Transverse colon (tissue), 4 donors: ENCODE results near the gene ICE2. TPM values are rescaled to one million over a fixed set of nuclear protein-coding genes. Genes with fewer than 3 reads are reported as not detected.
A peak's percentile ranks its signal among the peaks of the same experiment; 100 is the strongest.

ENCODE experiments used
- DNase-seq: peaks from one replicate; pipeline ENCODE4 v3.0.0-alpha.2; 2019
- H3K27ac ChIP-seq, 4 donors: fragments of 200-600 bp; sonication (generic); 2 replicates each; pipeline ENCODE4 v1.5.1; 2016 to 2018; ENCODE audit warnings: inconsistent platforms in 4 of 4
- H3K27me3 ChIP-seq: fragments of 200-600 bp; sonication (generic); 2 replicates; pipeline ENCODE4 v1.5.1; 2017; ENCODE audit warnings: inconsistent platforms
- H3K36me3 ChIP-seq, 4 donors: fragments of 200-600 bp; sonication (generic); 2 replicates each; pipeline ENCODE4 v1.5.1; 2017 to 2019; ENCODE audit warnings: inconsistent platforms in 4 of 4
- H3K4me1 ChIP-seq, 4 donors: fragments of 200-600 bp; sonication (generic); 2 replicates each; pipeline ENCODE4 v1.5.1; 2017 to 2020; ENCODE audit warnings: inconsistent platforms in 4 of 4
- H3K4me3 ChIP-seq, 4 donors: fragments of 200-600 bp; sonication (generic); 1 replicate in 1 of 4; 2 replicates in 3 of 4; pipeline versions ENCODE4 v1.5.1 to v1.6.1; 2017 to 2019; ENCODE audit warnings: inconsistent platforms in 4 of 4
- H3K9me3 ChIP-seq, 2 donors: fragments of 200-600 bp; sonication (generic); 2 replicates each; pipeline ENCODE4 v1.5.1; 2017 to 2019; ENCODE audit warnings: inconsistent platforms in 2 of 2
- CTCF ChIP-seq, 5 experiments: fragments of 200-600 bp in 3 of 5; fragments of 450-650 bp in 2 of 5; sonication (generic) in 3 of 5; IDR thresholded peaks; 1 replicate in 2 of 5; 2 replicates in 3 of 5; pipeline ENCODE4 v1.5.1; 2016 to 2017; ENCODE audit warnings: antibody characterized with exemption in 5 of 5, inconsistent platforms in 3 of 5, mild to moderate bottlenecking in 2 of 5, moderate library complexity in 1 of 5
- EP300 ChIP-seq: sonication (generic); formaldehyde crosslinking; IDR thresholded peaks from one replicate; pipeline ENCODE4 v1.6.1; 2017; ENCODE audit warnings: antibody characterized with exemption, low read depth
- POLR2A ChIP-seq: fragments of 450-650 bp; IDR thresholded peaks from one replicate; pipeline ENCODE4 v1.6.1; 2016; ENCODE audit warnings: antibody characterized with exemption, mild to moderate bottlenecking, moderate library complexity
- POLR2AphosphoS5 ChIP-seq, 3 donors: sonication (generic); formaldehyde crosslinking; IDR thresholded peaks; one replicate each; pipeline ENCODE4 v1.6.1; 2016; ENCODE audit warnings: antibody characterized with exemption in 3 of 3
- WGBS, 2 donors: methylation state at CpG; one replicate each; pipeline ENCODE4 v1.1.5; 2018; ENCODE audit warnings: low coverage in 1 of 2; 5-methylcytosine and 5-hydroxymethylcytosine counted together
- in situ Hi-C, 4 donors: fragments of 200-750 bp; cut with MboI; loops; one replicate each; pipeline versions ENCODE4 v1.15.0 to v1.15.1; 2017; ENCODE audit warnings: low sequenced_read_pairs in 3 of 4, low pct_ligation_motif_present in 1 of 4, low pct_unique_long_range_greater_than_20kb in 1 of 4
- intact Hi-C: fragments of 100-400 bp; cut with DNase I; formaldehyde crosslinking; loops from one replicate; pipeline ENCODE4 v1.15.1; 2023; ENCODE audit warnings: low total_unique reads
- total RNA-seq, 4 donors: library from RNA; depleted of rRNA; stranded (reverse); fragments of >200 nt; gene quantifications; one replicate each; pipeline ENCODE4 v1.1.0, GENCODE V29; 2016

Gene ICE2
- total RNA-seq, 4 donors from 2014 or later: 14.6 to 83.4 (median 26.5) TPM

DNA sequence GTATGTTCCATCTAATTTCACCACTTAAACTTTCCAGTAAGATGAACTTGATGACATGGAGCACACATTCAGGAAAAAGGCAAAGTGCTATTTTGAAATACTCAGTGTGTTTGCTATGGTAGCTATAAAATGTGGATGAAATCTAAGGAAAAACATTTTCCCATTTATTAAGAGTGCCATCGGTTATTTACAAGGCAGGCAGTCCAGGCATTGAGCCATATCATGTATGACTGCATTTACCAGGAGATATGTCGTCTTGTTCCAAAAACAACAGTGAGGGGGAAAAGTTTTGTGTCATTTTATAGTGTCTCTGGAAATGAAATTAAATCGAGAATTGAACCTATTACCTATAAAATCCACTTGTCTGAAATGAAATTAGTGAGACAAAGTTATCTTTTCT is 94.9 kb downstream of the ICE2 start:
- H3K36me3 ChIP-seq: peaks cover 0 to 3% (median 1%) of the 10 kb centered on the region in 4 donors
- intact Hi-C loops (no loop called here), in situ Hi-C loops (no loop called here)
- TF ChIP-seq EP300: no peak
- no peak for TF ChIP-seq POLR2A
- TF ChIP-seq CTCF (IDR thresholded peaks at IDR 0.05): no peak
- TF ChIP-seq POLR2AphosphoS5 (IDR thresholded peaks at IDR 0.05): no peak
- H3K27ac ChIP-seq: no peak overlapping the region
- peaks cover 3 to 29% (median 23%) of the 10 kb centered on the region in 4 donors for H3K4me1 ChIP-seq
- H3K9me3 ChIP-seq: no peaks in the 10 kb centered on the region
- no peaks in the 10 kb centered on the region for H3K27me3 ChIP-seq
- H3K4me3 ChIP-seq: no peak overlapping the region
- no peak for DNase-seq
- WGBS, 2 donors: 78 to 80% methylated on average over 3 of the region's 3 CpGs

GRCh38 chr15:60382773-60383674 is 95.9 kb downstream of the ICE2 start:
- in situ Hi-C loops: no loop called here
- intact Hi-C loops: no loop called here
- no peak for DNase-seq
- 95 to 96% methylated on average over 4 to 8 of the region's 8 CpGs for WGBS, 2 donors
- Histone ChIP-seq H3K9me3 (no peaks in the 10 kb centered on the region), H3K27ac (no peak overlapping the region), H3K4me3 (no peak overlapping the region), H3K4me1 (peaks cover 0 to 29% (median 18%) of the 10 kb centered on the region in 4 donors), H3K27me3 (no peaks in the 10 kb centered on the region), H3K36me3 (peaks cover 0 to 3% (median 2%) of the 10 kb centered on the region in 4 donors)
- TF ChIP-seq POLR2A (no peak), POLR2AphosphoS5 (IDR thresholded peaks at IDR 0.05) (no peak), CTCF (IDR thresholded peaks at IDR 0.05) (no peak), EP300 (no peak)

- 88 to 93% methylated on average over 8 of the region's 8 CpGs for WGBS, 2 donors
- DNase-seq: no peak
- TF ChIP-seq EP300: no peak
- no peak for TF ChIP-seq CTCF (IDR thresholded peaks at IDR 0.05)
- no peak for TF ChIP-seq POLR2A
- TF ChIP-seq POLR2AphosphoS5 (IDR thresholded peaks at IDR 0.05): no peak
These were observed 97.7 kb downstream of the ICE2 start for GRCh38 chr15:60381148-60381788.

More at GRCh38 chr15:60381148-60381788, 97.7 kb downstream of the ICE2 start:
- H3K9me3 ChIP-seq: no peaks in the 10 kb centered on the region
- H3K27me3 ChIP-seq: no peaks in the 10 kb centered on the region
- peak overlapping the region in 3 of 4 donors; percentile 12 to 70 (median 69) for H3K27ac ChIP-seq
- H3K36me3 ChIP-seq: peaks cover 0 to 16% (median 5%) of the 10 kb centered on the region in 4 donors
- in situ Hi-C loops (no loop called here), intact Hi-C loops (no loop called here)
- peaks cover 0 to 29% (median 17%) of the 10 kb centered on the region in 4 donors for H3K4me1 ChIP-seq
- H3K4me3 ChIP-seq: no peak overlapping the region
